ENCODE results near the gene LRRK1. TPM values are rescaled to one million over a fixed set of nuclear protein-coding genes. Genes with fewer than 3 reads are reported as not detected.

LRRK1 gene
- total RNA-seq, 1 experiment from 2014 or later = 7.0 TPM

DNA sequence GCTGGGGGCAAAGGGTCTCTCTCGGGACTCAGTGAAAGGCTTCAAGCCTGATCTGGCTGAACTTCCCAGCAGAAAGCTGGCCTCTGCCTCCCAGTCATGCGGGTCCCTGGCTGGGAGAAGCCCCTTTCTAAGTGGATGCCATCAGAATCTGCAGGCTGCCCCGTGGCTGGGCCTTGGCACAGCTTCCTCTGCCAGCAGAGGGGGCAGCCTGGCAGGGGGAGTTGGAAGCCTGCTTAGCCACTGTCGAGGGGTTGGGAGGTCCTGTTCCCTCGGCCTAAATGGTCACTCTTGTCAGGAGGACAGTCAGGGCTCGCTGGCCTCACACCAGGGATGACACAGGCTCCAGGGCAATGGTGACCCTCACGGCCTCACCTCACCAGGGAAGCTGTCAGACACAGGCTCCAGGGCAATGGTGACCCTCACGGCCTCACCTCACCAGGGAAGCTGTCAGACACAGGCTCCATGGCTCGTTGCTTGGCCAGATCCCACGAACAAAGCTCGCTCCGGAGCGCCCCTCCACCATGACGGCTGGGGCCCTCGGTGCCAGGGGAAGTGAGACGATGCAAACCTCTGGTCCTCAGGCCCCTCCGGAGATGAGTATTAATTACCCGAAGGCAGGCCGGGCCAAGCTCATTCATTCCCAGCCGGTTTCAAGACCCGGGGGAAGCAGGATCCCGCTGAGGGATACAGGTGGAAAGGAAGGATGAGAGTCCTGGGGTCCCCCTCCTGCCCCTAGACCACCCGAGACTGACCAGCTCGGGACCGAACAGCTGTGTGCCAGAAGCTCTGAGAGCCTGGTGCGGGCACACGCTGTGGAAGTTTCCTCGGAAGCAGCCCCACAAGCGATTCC, 181.7 kb downstream of the LRRK1 start:
- TF ChIP-seq, protein P1, sequence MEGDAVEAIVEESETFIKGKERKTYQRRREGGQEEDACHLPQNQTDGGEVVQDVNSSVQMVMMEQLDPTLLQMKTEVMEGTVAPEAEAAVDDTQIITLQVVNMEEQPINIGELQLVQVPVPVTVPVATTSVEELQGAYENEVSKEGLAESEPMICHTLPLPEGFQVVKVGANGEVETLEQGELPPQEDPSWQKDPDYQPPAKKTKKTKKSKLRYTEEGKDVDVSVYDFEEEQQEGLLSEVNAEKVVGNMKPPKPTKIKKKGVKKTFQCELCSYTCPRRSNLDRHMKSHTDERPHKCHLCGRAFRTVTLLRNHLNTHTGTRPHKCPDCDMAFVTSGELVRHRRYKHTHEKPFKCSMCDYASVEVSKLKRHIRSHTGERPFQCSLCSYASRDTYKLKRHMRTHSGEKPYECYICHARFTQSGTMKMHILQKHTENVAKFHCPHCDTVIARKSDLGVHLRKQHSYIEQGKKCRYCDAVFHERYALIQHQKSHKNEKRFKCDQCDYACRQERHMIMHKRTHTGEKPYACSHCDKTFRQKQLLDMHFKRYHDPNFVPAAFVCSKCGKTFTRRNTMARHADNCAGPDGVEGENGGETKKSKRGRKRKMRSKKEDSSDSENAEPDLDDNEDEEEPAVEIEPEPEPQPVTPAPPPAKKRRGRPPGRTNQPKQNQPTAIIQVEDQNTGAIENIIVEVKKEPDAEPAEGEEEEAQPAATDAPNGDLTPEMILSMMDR (conservative IDR thresholded peaks at IDR 0.05; ENCODE audit: low read depth, low read length) = no peak
- TF ChIP-seq EZH2 (IDR thresholded peaks at IDR 0.05; ENCODE audit: low read length, unreplicated experiment) = no peak
- no peak for TF ChIP-seq EZH2phosphoT487 (IDR thresholded peaks at IDR 0.05; ENCODE audit: borderline replicate concordance, low read length)
- H3F3A ChIP-seq (ENCODE audit: low read length, unreplicated experiment) = no peaks in the 10 kb centered on the region
- H3K9me3 ChIP-seq (ENCODE audit: low read length) = no peaks in the 10 kb centered on the region
- no peaks in the 10 kb centered on the region for H4K20me1 ChIP-seq (ENCODE audit: low read length)
- intact Hi-C loops (cut with micrococcal nuclease) = no loop called here
- no peak overlapping the region for H3K4me2 ChIP-seq (ENCODE audit: low read length)
- H3K9me2 ChIP-seq (replicated peaks; ENCODE audit: low read length) = no peaks in the 10 kb centered on the region
- no peak for ATAC-seq
- H3K4me1 ChIP-seq (ENCODE audit: insufficient read depth, low read length) = peaks cover 8% of the 10 kb centered on the region; the same call in 1 of the 2 replicates
- no peak overlapping the region for H3K4me3 ChIP-seq (ENCODE audit: low read length)
- H3K9ac ChIP-seq (ENCODE audit: low read length) = no peak overlapping the region
- H3K27ac ChIP-seq (ENCODE audit: low read length) = no peak overlapping the region
- no peaks in the 10 kb centered on the region for H3K27me3 ChIP-seq (ENCODE audit: low read length)
- no peaks in the 10 kb centered on the region for H3K79me2 ChIP-seq (ENCODE audit: low read length)
- H2AFZ ChIP-seq (ENCODE audit: low read length) = no peak overlapping the region
- H3K36me3 ChIP-seq (ENCODE audit: low read depth, low read length) = no peaks in the 10 kb centered on the region
- no TSS peak for BruUV-seq (replicated peaks)
- DNase-seq = no peak
- CTCF ChIA-PET = no interaction called here
- POLR2A ChIA-PET (ENCODE audit: unreplicated experiment) = no interaction called here

DNA sequence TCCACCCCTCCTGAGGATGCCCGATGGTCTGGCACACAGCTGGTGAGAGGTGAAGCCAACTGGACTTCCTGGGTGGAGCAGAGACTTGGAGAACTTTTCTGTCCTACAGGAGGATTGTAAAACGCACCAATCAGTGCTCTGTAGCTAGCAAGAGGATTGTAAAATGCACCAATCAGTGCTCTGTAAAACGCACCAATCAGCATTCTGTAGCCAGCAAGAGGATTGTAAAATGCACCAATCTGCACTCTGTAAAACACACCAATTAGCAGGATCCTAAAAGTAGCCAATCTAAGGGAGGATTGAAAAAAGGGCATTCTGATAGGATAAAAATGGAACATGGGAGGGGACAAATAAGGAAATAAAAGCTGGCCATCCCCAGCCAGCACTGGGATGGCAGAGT, 182.5 kb downstream of the LRRK1 start:
- peaks cover 8% of the 10 kb centered on the region; the same call in 1 of the 2 replicates for H3K4me1 ChIP-seq (ENCODE audit: insufficient read depth, low read length)
- BruUV-seq (replicated peaks) = no TSS peak
- no peak overlapping the region for H3K9ac ChIP-seq (ENCODE audit: low read length)
- no peaks in the 10 kb centered on the region for H3K9me2 ChIP-seq (replicated peaks; ENCODE audit: low read length)
- no peaks in the 10 kb centered on the region for H4K20me1 ChIP-seq (ENCODE audit: low read length)
- TF ChIP-seq EZH2phosphoT487 (IDR thresholded peaks at IDR 0.05; ENCODE audit: borderline replicate concordance, low read length) (no peak), EZH2 (IDR thresholded peaks at IDR 0.05; ENCODE audit: low read length, unreplicated experiment) (no peak)
- TF ChIP-seq, protein P1 (conservative IDR thresholded peaks at IDR 0.05; ENCODE audit: low read depth, low read length) = no peak
- ATAC-seq = no peak
- no peaks in the 10 kb centered on the region for H3K9me3 ChIP-seq (ENCODE audit: low read length)
- no peak overlapping the region for H3K27ac ChIP-seq (ENCODE audit: low read length)
- H3F3A ChIP-seq (ENCODE audit: low read length, unreplicated experiment) = no peaks in the 10 kb centered on the region
- no peak overlapping the region for H3K4me2 ChIP-seq (ENCODE audit: low read length)
- DNase-seq = no peak
- no peaks in the 10 kb centered on the region for H3K27me3 ChIP-seq (ENCODE audit: low read length)
- H3K36me3 ChIP-seq (ENCODE audit: low read depth, low read length) = no peaks in the 10 kb centered on the region
- CTCF ChIA-PET = interaction anchor here (0.6 kb wide), 1 partner anchor 17 kb away, joined by 3 read pairs; no protein-coding TSS in a partner anchor
- H3K4me3 ChIP-seq (ENCODE audit: low read length) = no peak overlapping the region
- H2AFZ ChIP-seq (ENCODE audit: low read length) = no peak overlapping the region
- H3K79me2 ChIP-seq (ENCODE audit: low read length) = no peaks in the 10 kb centered on the region
- POLR2A ChIA-PET (ENCODE audit: unreplicated experiment) = no interaction called here
- intact Hi-C loops (cut with micrococcal nuclease) = no loop called here

DNA sequence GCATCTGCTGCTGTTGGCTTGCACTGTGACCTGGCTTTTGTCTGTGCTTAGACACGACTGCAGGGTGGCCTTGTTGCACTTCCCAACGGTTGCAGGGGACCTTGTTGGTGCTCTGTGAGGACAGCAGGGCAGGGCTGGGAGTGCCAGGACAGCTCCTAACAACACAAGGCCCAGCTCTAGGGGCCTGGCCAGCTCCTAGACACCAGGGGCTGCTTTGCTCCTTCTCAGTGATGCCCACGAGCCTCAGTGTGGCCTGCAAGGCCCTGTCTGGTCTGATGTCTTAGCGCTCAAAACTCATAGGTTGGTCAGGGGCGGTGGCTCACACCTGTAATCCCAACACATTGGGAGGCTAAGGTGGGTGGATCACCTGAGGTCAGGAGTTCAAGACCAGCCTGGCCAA, 183.6 kb downstream of the LRRK1 start:
- Histone ChIP-seq H3K9me3 (ENCODE audit: low read length) (no peaks in the 10 kb centered on the region), H4K20me1 (ENCODE audit: low read length) (no peaks in the 10 kb centered on the region), H3K79me2 (ENCODE audit: low read length) (no peaks in the 10 kb centered on the region), H3K27ac (ENCODE audit: low read length) (no peak overlapping the region), H3K4me3 (ENCODE audit: low read length) (no peak overlapping the region), H3K4me2 (ENCODE audit: low read length) (no peak overlapping the region), H3F3A (ENCODE audit: low read length, unreplicated experiment) (no peaks in the 10 kb centered on the region), H3K36me3 (ENCODE audit: low read depth, low read length) (no peaks in the 10 kb centered on the region), H2AFZ (ENCODE audit: low read length) (no peak overlapping the region), H3K9ac (ENCODE audit: low read length) (no peak overlapping the region), H3K27me3 (ENCODE audit: low read length) (no peaks in the 10 kb centered on the region), H3K4me1 (ENCODE audit: insufficient read depth, low read length) (peaks cover 8% of the 10 kb centered on the region; the same call in 1 of the 2 replicates), H3K9me2 (replicated peaks; ENCODE audit: low read length) (no peaks in the 10 kb centered on the region)
- intact Hi-C loops (cut with micrococcal nuclease) = no loop called here
- ChIA-PET POLR2A (ENCODE audit: unreplicated experiment) (no interaction called here), CTCF (no interaction called here)
- no TSS peak for BruUV-seq (replicated peaks)
- ATAC-seq (no peak), DNase-seq (no peak)
- TF ChIP-seq EZH2 (IDR thresholded peaks at IDR 0.05; ENCODE audit: low read length, unreplicated experiment) (no peak), EZH2phosphoT487 (IDR thresholded peaks at IDR 0.05; ENCODE audit: borderline replicate concordance, low read length) (no peak)
- TF ChIP-seq, protein P1 (conservative IDR thresholded peaks at IDR 0.05; ENCODE audit: low read depth, low read length) = no peak
